ENCODE measurements around the gene TUBA1B.
"Not testable (repeated sequence)": the region's sequence is repeated elsewhere in the genome, so short reads cannot be mapped to it uniquely, and the experiment has no call there.

TUBA1B gene

DNA sequence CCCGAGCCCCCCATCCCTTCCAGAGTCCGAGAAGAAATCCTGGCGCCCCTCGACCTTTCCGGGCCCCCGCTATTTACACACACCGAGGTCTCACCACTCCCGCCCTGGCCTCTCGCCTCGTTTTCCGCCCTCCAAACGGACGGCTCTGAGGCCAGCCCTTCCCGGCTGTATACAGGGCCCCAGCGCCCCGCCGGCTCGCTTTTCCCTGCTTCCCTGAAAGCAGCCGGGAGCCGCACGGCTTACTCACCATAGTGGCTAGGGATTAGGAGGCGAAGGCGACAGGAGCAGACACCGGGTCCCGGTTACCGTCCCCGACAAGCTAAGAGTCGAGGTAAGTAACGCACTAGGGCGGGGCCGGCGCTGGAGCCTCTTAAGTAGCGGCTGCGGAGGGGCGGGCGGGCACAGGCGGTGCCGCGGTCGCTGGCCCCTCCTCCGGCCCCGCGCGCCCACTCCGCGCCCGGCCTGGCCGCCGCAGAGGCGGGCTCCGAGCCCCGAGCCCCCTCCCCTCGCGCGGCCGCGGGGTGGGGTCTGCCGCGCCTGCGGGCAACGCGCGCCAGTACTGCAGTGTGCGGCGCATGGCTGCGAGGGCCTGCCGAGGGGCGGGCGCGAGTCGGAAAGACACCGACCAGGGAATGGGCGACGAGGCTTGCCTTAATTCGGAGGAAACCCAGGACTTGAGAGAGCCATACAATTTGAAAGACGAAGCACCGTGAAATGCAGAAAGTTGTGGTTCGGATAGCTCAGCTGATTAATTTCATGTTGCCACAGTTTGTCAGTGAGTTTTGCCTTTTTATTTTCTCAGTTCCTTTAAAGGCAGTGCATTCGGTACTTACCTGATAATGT is at the start of gene TUBA1B:
Gene TUBA1B (minus strand): TSS at position 345 of the 843 bp plus-strand sequence. CDS start 95 bp downstream, at position 250.
- POLR2A ChIA-PET: interaction anchor here (0.6 to 2.9 kb wide), 38 partner anchors 8 to 571 kb away, joined by 3 to 33 read pairs (median 6); partner anchors contain the start of genes LMBR1L, RHEBL1, TROAP and TUBA1A
- peak; percentile 97 for DNase-seq (ENCODE audit: extremely low spot score)
- TF ChIP-seq CTCF (IDR thresholded peaks at IDR 0.05; ENCODE audit: control extremely low read depth, extremely low read depth, low read depth, missing control alignments): no peak
- CTCF ChIA-PET: interaction anchor here (0.7 to 7.3 kb wide), 27 partner anchors 9 to 166 kb away, joined by 3 to 85 read pairs (median 5); partner anchors contain the start of genes DHH, LMBR1L and TUBA1A

DNA sequence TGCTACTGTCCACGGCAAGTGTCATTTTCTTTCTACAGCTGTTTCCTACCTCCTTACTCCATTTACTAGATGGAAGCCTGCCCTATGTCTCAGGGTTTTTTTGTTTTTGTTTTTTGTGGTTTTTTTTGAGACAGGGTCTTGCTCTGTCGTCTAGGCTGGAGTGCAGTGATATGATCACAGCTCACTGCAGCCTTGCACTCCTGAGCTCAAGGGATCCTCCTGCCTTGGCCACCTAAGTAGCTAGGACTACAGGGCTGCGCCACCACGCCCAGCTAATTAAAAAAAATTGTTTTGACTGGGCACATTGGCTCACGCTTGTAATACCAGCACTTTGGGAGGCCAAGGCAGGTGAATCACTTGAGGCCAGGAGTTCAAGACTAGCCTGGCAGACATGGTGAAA is 43.0 kb upstream of the TUBA1B start:
- CTCF ChIA-PET: interaction anchor here (1.4 to 2.0 kb wide), 2 partner anchors 13 to 28 kb away, joined by 3 to 6 read pairs; no protein-coding TSS in a partner anchor
- DNase-seq (ENCODE audit: extremely low spot score): no peak
- POLR2A ChIA-PET: interaction anchor here (0.6 kb wide), 1 partner anchor 13 kb away, joined by 3 read pairs; no protein-coding TSS in a partner anchor
- no peak for TF ChIP-seq CTCF (IDR thresholded peaks at IDR 0.05; ENCODE audit: control extremely low read depth, extremely low read depth, low read depth, missing control alignments)

- DNase-seq (ENCODE audit: extremely low spot score): no peak
- CTCF ChIA-PET: interaction anchor here (1.1 to 2.3 kb wide), 2 partner anchors 21 to 31 kb away, joined by 3 to 5 read pairs; no protein-coding TSS in a partner anchor
- TF ChIP-seq CTCF (IDR thresholded peaks at IDR 0.05; ENCODE audit: control extremely low read depth, extremely low read depth, low read depth, missing control alignments): no peak
- POLR2A ChIA-PET: no interaction called here
These were observed 39.7 kb upstream of the TUBA1B start for GRCh38 chr12:49170924-49171323.

DNA sequence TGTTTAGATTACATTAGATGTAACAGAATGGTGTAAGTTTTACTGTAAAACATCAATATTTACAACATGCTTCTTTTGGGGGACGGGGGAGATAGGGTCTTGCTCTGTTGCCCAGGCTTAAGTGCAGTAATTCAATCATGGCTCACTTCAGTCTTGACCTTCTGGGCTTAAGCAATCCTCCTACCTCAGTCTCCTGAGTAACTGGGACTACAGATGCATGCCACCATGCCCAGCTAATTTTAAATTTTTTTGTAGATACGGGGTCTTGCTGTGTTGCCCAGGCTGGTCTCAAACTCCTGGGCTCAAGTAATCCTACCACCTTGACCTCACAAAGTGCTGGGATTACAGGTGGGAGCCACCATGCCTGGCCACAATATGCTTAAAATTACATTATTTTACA is 33.9 kb upstream of the TUBA1B start:
- CTCF ChIA-PET: interaction anchor here (0.9 to 1.0 kb wide), 2 partner anchors 26 to 76 kb away, joined by 3 read pairs; no protein-coding TSS in a partner anchor
- no peak for DNase-seq (ENCODE audit: extremely low spot score)
- POLR2A ChIA-PET: no interaction called here
- TF ChIP-seq CTCF (IDR thresholded peaks at IDR 0.05; ENCODE audit: control extremely low read depth, extremely low read depth, low read depth, missing control alignments): no peak

DNA sequence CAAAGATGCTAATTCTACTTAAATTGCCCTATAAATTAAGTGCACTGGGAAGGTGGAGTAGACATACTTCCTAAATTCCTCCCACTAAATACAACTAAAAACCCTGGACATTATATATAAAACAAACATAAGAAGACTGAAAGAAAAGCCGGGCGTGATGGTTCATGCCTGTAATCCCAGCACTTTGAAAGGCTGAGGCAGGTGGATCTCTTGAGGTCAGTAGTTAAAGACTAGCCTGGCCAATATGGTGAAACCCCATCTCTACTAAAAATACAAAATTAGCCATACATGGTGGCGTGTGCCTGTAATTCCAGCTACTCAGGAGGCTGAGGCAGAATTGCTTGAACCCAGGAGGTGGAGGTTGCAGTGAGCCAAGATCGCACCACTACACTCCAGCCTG is 30.7 kb upstream of the TUBA1B start:
- ChIA-PET CTCF (interaction anchor here (1.3 kb wide), 1 partner anchor 12 kb away, joined by 4 read pairs; no protein-coding TSS in a partner anchor), POLR2A (interaction anchor here (0.5 kb wide), 1 partner anchor 12 kb away, joined by 3 read pairs; no protein-coding TSS in a partner anchor)
- not testable (repeated sequence) for DNase-seq (ENCODE audit: extremely low spot score)

- DNase-seq (ENCODE audit: extremely low spot score): no peak
- CTCF ChIA-PET: interaction anchor here (1.2 to 1.3 kb wide), 4 partner anchors 11 to 30 kb away, joined by 3 to 5 read pairs (median 4); no protein-coding TSS in a partner anchor
- POLR2A ChIA-PET: interaction anchor here (0.5 to 2.4 kb wide), 2 partner anchors 13 to 30 kb away, joined by 3 to 16 read pairs; partner anchors contain the start of gene TUBA1B
- no peak for TF ChIP-seq CTCF (IDR thresholded peaks at IDR 0.05; ENCODE audit: control extremely low read depth, extremely low read depth, low read depth, missing control alignments)
These were observed 30.0 kb upstream of the TUBA1B start for GRCh38 chr12:49161092-49161795.

Measured in GM10248 (cell line).